SK-N-SH treated with all-trans-retinoic acid at 6 μM for 48 hours (cell line): ENCODE data around the gene COA5.
A peak's percentile ranks its signal among the peaks of the same experiment; 100 is the strongest.
"Not testable (repeated sequence)": the region's sequence is repeated elsewhere in the genome, so short reads cannot be mapped to it uniquely, and the experiment has no call there.

Experiments used
- ATAC-seq: fragments of 200-7000 bp; cut with Tn5 transposase; 3 replicates; pipeline ENCODE4 v1.9.1; 2020; ENCODE audit warnings: mild to moderate bottlenecking, moderate library complexity
- BACH2 ChIP-seq: fragments of 250-450 bp; sonication (Bioruptor Pico); IDR thresholded peaks from 2 replicates; pipeline ENCODE4 v1.9.0; 2021; ENCODE audit warnings: mild to moderate bottlenecking, borderline replicate concordance
- CSRNP3 ChIP-seq: fragments of 250-450 bp; sonication (Bioruptor Pico); IDR thresholded peaks from 2 replicates; pipeline ENCODE4 v1.5.1; 2021; ENCODE audit warnings: mild to moderate bottlenecking, moderate library complexity
- ESRRG ChIP-seq: fragments of 250-450 bp; sonication (Bioruptor Pico); IDR thresholded peaks from 2 replicates; pipeline ENCODE4 v1.6.1; 2021; ENCODE audit warnings: mild to moderate bottlenecking
- GLIS3 ChIP-seq: fragments of 250-450 bp; sonication (Bioruptor Pico); IDR thresholded peaks from 2 replicates; pipeline ENCODE4 v1.5.0; 2020; ENCODE audit warnings: mild to moderate bottlenecking, moderate library complexity
- ISL1 ChIP-seq: fragments of 250-450 bp; sonication (Bioruptor Pico); IDR thresholded peaks from 2 replicates; pipeline ENCODE4 v2.1.2; 2022; ENCODE audit warnings: mild to moderate bottlenecking, moderate library complexity
- OSR1 ChIP-seq: fragments of 250-450 bp; sonication (Bioruptor Pico); IDR thresholded peaks from 2 replicates; pipeline ENCODE4 v1.8.0; 2022; ENCODE audit warnings: moderate library complexity, mild to moderate bottlenecking, inconsistent platforms
- PATZ1 ChIP-seq: fragments of 250-450 bp; sonication (Bioruptor Pico); IDR thresholded peaks from 2 replicates; pipeline ENCODE4 v1.8.0; 2020; ENCODE audit warnings: mild to moderate bottlenecking, moderate library complexity, borderline replicate concordance
- POU6F1 ChIP-seq: fragments of 250-450 bp; sonication (Bioruptor Pico); IDR thresholded peaks from 2 replicates; pipeline ENCODE4 v1.8.0; 2021; ENCODE audit warnings: low read depth, mild to moderate bottlenecking, moderate library complexity, borderline replicate concordance
- PPARA ChIP-seq: fragments of 250-450 bp; sonication (Bioruptor Pico); IDR thresholded peaks from 2 replicates; pipeline ENCODE4 v1.5.0; 2020; ENCODE audit warnings: mild to moderate bottlenecking, borderline replicate concordance
- RARB ChIP-seq: fragments of 250-450 bp; sonication (Bioruptor Pico); IDR thresholded peaks from 2 replicates; pipeline ENCODE4 v1.8.0; 2021; ENCODE audit warnings: mild to moderate bottlenecking, moderate library complexity
- SNAI2 ChIP-seq: fragments of 250-450 bp; sonication (Bioruptor Pico); IDR thresholded peaks from 2 replicates; pipeline ENCODE4 v1.5.0; 2020; ENCODE audit warnings: mild to moderate bottlenecking, moderate library complexity
- TCF4 ChIP-seq: fragments of 250-450 bp; sonication (Bioruptor Pico); IDR thresholded peaks from 2 replicates; pipeline ENCODE4 v1.8.0; 2021; ENCODE audit warnings: mild to moderate bottlenecking, moderate library complexity, borderline replicate concordance
- ZC3H10 ChIP-seq: fragments of 250-450 bp; sonication (Bioruptor Pico); IDR thresholded peaks from 2 replicates; pipeline ENCODE4 v1.5.1; 2021; ENCODE audit warnings: mild to moderate bottlenecking, moderate library complexity
- ZFP3 ChIP-seq: fragments of 250-450 bp; sonication (Bioruptor Pico); IDR thresholded peaks from 2 replicates; pipeline ENCODE4 v1.5.0; 2020; ENCODE audit warnings: mild to moderate bottlenecking, moderate library complexity
- ZFP30 ChIP-seq: fragments of 450-650 bp; formaldehyde crosslinking; IDR thresholded peaks from 2 replicates; pipeline ENCODE4 v1.5.0; 2022; ENCODE audit warnings: mild to moderate bottlenecking, moderate library complexity
- ZNF70 ChIP-seq: fragments of 450-650 bp; formaldehyde crosslinking; IDR thresholded peaks from 2 replicates; pipeline ENCODE4 v1.5.0; 2020; ENCODE audit warnings: mild to moderate bottlenecking, moderate library complexity
- TF ChIP-seq, protein P1 (sequence below): fragments of 250-450 bp; sonication (Bioruptor Pico); IDR thresholded peaks from 2 replicates; pipeline ENCODE4 v1.5.1; 2020; ENCODE audit warnings: low read depth, mild to moderate bottlenecking, moderate library complexity

The COA5 gene

DNA sequence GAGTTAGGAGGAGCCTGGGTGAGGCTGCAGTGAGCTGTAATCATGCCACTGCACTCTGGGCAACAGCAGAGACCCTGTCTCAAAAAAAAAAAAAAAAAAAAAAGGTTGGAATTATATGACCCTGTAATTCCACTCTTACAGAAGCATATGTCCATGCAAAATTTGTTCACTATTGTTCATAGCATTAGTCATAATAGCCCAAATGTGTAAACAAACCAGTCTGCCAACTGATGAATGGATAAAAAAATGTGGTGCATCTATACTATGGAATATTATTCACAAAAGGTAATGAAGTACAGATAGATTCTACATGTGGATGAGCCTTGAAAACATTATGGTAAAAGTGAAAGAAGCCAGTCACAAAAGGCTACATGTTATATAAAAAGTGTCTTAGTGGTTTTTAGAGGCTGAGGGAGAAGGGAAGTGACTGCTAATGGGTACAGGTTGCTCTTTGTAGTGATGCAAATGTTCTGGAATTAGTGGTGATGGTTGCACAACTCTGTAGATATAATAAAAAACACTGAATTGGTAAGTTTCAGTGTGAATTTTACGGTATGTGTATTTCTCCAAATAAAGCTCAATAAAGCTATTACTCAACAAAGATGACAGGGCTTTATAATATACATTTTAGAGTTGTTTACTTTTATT, 9.4 kb downstream of the COA5 start (continued):
- TF ChIP-seq POU6F1 (CRISPR knock-in tag): no peak
- TF ChIP-seq, protein P1, sequence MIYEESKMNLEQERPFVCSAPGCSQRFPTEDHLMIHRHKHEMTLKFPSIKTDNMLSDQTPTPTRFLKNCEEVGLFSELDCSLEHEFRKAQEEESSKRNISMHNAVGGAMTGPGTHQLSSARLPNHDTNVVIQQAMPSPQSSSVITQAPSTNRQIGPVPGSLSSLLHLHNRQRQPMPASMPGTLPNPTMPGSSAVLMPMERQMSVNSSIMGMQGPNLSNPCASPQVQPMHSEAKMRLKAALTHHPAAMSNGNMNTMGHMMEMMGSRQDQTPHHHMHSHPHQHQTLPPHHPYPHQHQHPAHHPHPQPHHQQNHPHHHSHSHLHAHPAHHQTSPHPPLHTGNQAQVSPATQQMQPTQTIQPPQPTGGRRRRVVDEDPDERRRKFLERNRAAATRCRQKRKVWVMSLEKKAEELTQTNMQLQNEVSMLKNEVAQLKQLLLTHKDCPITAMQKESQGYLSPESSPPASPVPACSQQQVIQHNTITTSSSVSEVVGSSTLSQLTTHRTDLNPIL (CRISPR knock-in tag): no peak
- no peak for TF ChIP-seq PATZ1 (CRISPR knock-in tag)
- TF ChIP-seq RARB: no peak
- no peak for TF ChIP-seq PPARA (CRISPR knock-in tag)
- no peak for TF ChIP-seq ZFP30
- no peak for TF ChIP-seq ZFP3 (CRISPR knock-in tag)
- no peak for TF ChIP-seq GLIS3 (CRISPR knock-in tag)

DNA sequence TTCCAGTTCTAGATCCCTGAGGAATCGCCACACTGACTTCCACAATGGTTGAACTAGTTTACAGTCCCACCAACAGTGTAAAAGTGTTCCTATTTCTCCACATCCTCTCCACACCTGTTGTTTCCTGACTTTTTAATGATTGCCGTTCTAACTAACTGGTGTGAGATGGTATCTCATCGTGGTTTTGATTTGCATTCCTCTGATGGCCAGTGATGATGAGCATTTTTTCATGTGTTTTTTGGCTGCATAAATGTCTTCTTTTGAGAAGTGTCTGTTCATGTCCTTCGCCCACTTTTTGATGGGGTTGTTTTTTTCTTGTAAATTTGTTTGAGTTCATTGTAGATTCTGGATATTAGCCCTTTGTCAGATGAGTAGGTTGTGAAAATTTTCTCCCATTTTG, 13.6 kb downstream of the COA5 start:
- not testable (repeated sequence) for ATAC-seq

GRCh38 chr2:98592565-98592964, 15.7 kb downstream of the COA5 start:
- ATAC-seq: peak; percentile 20; the same call in 1 of the 3 replicates

More at GRCh38 chr2:98592565-98592964, 15.7 kb downstream of the COA5 start:
- TF ChIP-seq ZC3H10 (CRISPR knock-in tag) (no peak), SNAI2 (no peak), OSR1 (CRISPR knock-in tag) (no peak), PPARA (CRISPR knock-in tag) (no peak), BACH2 (CRISPR knock-in tag) (no peak), TCF4 (no peak), ZNF70 (CRISPR knock-in tag) (no peak), PATZ1 (CRISPR knock-in tag) (no peak), POU6F1 (CRISPR knock-in tag) (no peak), ESRRG (CRISPR knock-in tag) (no peak), ZFP30 (no peak), ISL1 (CRISPR knock-in tag) (no peak), CSRNP3 (CRISPR knock-in tag) (no peak), ZFP3 (CRISPR knock-in tag) (no peak), RARB (no peak)
